KMS-11 (cell line): ENCODE data around the gene TMEM144.

Experiments used
- H2AFZ ChIP-seq: fragments of 200-600 bp; sonication (generic); 2 replicates; pipeline ENCODE4 v1.6.1; 2016; ENCODE audit warnings: antibody characterized with exemption, mixed run types, low read depth
- H3K27ac ChIP-seq: fragments of 200-600 bp; sonication (generic); 2 replicates; pipeline ENCODE4 v1.6.1; 2016; ENCODE audit warnings: mild to moderate bottlenecking, mixed run types
- H3K27me3 ChIP-seq: fragments of 200-600 bp; sonication (generic); 2 replicates; pipeline ENCODE4 v1.6.1; 2017; ENCODE audit warnings: mild to moderate bottlenecking, low read depth, mixed run types, moderate library complexity; ENCODE audit not compliant: insufficient read depth
- H3K36me3 ChIP-seq: fragments of 200-600 bp; sonication (generic); 2 replicates; pipeline ENCODE4 v1.6.1; 2017; ENCODE audit warnings: mild to moderate bottlenecking, mixed run types; ENCODE audit not compliant: insufficient read depth
- H3K4me1 ChIP-seq: fragments of 200-600 bp; sonication (generic); 2 replicates; pipeline ENCODE4 v1.6.1; 2016; ENCODE audit warnings: mild to moderate bottlenecking, low read depth, mixed run types; ENCODE audit not compliant: poor library complexity, severe bottlenecking
- H3K4me2 ChIP-seq: fragments of 200-600 bp; sonication (generic); 2 replicates; pipeline ENCODE4 v1.7.0; 2016; ENCODE audit warnings: mild to moderate bottlenecking, mixed run types
- H3K4me3 ChIP-seq: fragments of 200-600 bp; sonication (generic); IDR thresholded peaks from 2 replicates; pipeline ENCODE4 v1.6.1; 2017; ENCODE audit warnings: low read depth, low read length, mixed read lengths; ENCODE audit not compliant: insufficient read depth
- H3K79me2 ChIP-seq: fragments of 200-600 bp; sonication (generic); 2 replicates; pipeline ENCODE4 v1.6.1; 2016; ENCODE audit warnings: low read depth, mixed run types; ENCODE audit not compliant: insufficient read depth
- H3K9ac ChIP-seq: fragments of 200-600 bp; sonication (generic); 2 replicates; pipeline ENCODE4 v1.6.1; 2016; ENCODE audit warnings: mild to moderate bottlenecking, mixed run types
- H4K20me1 ChIP-seq: fragments of 200-600 bp; sonication (generic); 2 replicates; pipeline ENCODE4 v1.6.1; 2016; ENCODE audit warnings: mild to moderate bottlenecking, mixed run types; ENCODE audit not compliant: insufficient read depth
- TF ChIP-seq, protein P1 (sequence below): fragments of 200-600 bp; sonication (generic); conservative IDR thresholded peaks from 2 replicates; pipeline ENCODE4 v1.6.1; 2017; ENCODE audit warnings: low read depth, mild to moderate bottlenecking, antibody characterized with exemption, low read length, moderate library complexity, mixed read lengths

TMEM144 gene

DNA sequence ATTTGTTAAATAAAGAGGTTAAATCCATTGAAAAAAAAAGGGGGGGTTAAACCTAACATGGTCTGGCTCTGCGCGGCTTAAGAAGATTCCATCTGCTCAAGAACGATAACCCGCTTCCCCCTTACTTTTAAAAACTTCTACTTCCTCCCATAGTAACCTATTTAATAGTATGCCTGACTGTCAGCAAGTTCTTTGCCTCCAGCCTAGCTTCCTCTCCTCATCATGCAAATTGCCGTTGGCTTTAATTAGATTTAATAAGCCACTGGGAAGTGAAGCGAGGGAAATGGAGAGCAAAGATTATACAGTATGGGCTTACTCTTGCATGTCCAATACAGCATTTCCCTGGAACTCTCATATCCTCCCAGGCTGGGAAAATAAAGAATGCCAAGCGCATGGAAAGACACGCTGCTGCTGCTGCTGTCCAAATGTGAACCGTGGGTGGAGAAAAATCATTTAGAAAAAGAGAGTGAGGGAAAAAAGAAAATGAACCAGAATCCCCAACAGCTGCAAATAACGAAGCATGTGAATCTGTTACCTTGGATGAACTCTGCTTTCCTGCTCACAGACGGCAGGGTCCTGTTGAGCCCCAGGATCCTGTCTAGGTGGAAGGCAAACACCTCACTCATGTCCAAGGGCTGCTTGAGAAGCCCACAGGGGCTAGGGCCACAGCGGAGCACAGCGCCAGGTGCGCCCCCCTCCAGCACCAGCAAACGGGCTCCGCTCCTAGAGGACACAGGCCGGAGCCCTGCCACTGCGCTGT is 40.2 kb upstream of the TMEM144 start:
- H3K27ac ChIP-seq = no peak overlapping the region
- H3K79me2 ChIP-seq = no peaks in the 10 kb centered on the region
- H3K4me2 ChIP-seq = no peak overlapping the region
- TF ChIP-seq, protein P1, sequence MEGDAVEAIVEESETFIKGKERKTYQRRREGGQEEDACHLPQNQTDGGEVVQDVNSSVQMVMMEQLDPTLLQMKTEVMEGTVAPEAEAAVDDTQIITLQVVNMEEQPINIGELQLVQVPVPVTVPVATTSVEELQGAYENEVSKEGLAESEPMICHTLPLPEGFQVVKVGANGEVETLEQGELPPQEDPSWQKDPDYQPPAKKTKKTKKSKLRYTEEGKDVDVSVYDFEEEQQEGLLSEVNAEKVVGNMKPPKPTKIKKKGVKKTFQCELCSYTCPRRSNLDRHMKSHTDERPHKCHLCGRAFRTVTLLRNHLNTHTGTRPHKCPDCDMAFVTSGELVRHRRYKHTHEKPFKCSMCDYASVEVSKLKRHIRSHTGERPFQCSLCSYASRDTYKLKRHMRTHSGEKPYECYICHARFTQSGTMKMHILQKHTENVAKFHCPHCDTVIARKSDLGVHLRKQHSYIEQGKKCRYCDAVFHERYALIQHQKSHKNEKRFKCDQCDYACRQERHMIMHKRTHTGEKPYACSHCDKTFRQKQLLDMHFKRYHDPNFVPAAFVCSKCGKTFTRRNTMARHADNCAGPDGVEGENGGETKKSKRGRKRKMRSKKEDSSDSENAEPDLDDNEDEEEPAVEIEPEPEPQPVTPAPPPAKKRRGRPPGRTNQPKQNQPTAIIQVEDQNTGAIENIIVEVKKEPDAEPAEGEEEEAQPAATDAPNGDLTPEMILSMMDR = no peak
- no peaks in the 10 kb centered on the region for H4K20me1 ChIP-seq
- H3K4me3 ChIP-seq = no peak overlapping the region
- H3K4me1 ChIP-seq = peaks cover 10% of the 10 kb centered on the region
- H3K36me3 ChIP-seq = no peaks in the 10 kb centered on the region
- no peak overlapping the region for H2AFZ ChIP-seq
- no peak overlapping the region for H3K9ac ChIP-seq
- H3K27me3 ChIP-seq = no peaks in the 10 kb centered on the region

DNA sequence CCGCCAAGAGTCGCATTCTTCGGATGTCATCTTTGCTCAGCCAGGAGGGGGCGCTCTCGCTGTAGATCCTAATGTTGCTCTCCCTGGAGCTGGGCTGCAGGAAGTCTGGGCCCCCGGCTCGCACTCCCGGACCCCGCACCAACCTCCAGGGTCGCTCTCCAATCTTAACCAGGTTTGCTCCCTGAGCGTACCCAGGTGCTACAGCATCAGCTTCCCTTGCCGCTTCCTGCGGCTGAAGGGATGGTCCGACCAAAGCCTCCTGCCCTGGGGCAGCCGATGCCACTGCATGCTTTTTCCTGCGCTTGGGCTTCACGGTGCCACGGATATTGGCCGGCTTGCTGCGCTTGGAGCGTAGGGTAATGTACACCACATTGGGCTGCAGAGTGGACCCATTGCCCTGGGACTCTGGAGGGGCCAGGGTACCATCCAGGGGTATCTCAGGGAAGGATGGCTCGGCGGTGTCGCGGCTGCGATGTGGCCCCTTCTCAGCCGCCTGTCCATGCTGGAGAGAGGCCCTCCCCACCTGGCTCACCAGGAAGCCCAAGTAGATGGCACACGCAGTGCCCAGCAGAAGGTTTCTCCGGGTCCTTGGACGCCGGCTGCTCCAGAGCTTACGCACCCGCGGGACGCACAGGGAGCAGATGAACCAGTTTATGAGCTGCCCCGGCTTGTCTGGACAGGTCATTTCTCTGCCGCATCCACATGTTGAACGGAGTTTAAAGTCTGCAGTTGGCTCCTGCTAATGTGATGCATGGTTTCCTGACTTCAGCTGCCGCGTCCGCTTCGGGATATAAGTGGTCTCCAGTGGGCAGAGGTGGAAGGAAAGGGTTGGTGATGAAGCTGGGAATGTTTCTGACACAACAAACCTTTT is 39.4 kb upstream of the TMEM144 start:
- Histone ChIP-seq H4K20me1 (no peaks in the 10 kb centered on the region), H3K27ac (no peak overlapping the region), H3K4me3 (no peak overlapping the region), H2AFZ (no peak overlapping the region), H3K4me1 (peaks cover 10% of the 10 kb centered on the region), H3K27me3 (no peaks in the 10 kb centered on the region), H3K36me3 (no peaks in the 10 kb centered on the region), H3K4me2 (no peak overlapping the region), H3K79me2 (no peaks in the 10 kb centered on the region), H3K9ac (no peak overlapping the region)
- TF ChIP-seq, protein P1 = peak; percentile 51

DNA sequence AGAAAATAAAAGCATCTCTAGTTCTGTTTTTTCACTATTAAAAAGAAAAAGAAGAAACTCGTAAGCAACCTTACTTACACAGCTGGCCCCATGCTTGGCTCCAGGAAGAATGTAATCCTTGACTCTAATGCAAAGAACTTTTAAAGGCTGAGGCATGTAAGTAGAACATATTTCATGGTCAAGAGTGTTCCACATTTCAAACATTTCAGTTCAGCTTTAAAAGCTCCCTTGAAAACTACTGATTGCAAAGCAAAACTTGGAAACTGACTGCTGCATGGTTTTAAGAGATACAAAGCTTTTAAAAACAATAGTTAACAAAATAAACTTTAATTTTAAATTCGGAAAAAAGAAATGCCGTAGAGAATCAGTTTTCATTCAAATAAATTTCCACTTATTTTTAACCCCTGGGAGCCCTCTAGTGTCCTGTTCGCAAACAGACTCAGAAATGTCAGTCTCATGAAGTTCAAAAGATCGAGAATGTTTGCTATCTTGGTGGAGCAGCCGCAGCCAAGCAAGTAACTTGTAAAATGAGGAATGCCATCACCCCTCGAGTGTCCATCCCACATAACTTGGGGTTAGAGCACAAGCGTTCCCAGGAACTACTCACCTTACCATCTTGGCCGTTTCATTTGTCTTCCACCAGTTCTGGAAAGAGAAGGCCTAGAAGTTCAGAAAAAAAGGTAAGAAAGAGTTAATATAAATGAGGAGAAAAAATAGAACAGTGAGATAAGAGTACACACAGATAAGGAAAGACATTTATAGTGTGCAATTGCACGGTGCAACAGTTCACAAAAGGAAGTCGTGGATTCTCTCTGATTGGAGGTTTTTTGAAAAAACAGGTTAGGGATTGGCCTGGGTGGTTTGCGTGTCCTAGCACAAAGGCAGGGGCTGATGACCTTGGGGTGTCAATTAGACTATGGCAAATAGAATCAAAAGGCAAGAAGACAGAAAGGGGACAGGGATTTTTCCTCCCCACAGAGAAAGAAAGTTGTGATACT is 37.7 kb upstream of the TMEM144 start, which contains the start of gene GASK1B:
Gene GASK1B (minus strand): TSS at position 765 of the 998 bp plus-strand sequence. CDS start 1,650 bp downstream, outside the sequence.
- TF ChIP-seq, protein P1 = peak; percentile 85
- no peaks in the 10 kb centered on the region for H3K79me2 ChIP-seq
- no peak within 1 kb of the TSS for H3K27ac ChIP-seq
- no peaks in the 10 kb centered on the region for H4K20me1 ChIP-seq
- H3K4me2 ChIP-seq = peak within 1 kb of the TSS; percentile 56
- H3K36me3 ChIP-seq = no peaks in the 10 kb centered on the region
- H2AFZ ChIP-seq = peak within 1 kb of the TSS; percentile 50
- no peak within 1 kb of the TSS for H3K9ac ChIP-seq
- no peak within 1 kb of the TSS for H3K4me3 ChIP-seq
- H3K27me3 ChIP-seq = no peaks in the 10 kb centered on the region
- H3K4me1 ChIP-seq = peaks cover 10% of the 10 kb centered on the region

DNA sequence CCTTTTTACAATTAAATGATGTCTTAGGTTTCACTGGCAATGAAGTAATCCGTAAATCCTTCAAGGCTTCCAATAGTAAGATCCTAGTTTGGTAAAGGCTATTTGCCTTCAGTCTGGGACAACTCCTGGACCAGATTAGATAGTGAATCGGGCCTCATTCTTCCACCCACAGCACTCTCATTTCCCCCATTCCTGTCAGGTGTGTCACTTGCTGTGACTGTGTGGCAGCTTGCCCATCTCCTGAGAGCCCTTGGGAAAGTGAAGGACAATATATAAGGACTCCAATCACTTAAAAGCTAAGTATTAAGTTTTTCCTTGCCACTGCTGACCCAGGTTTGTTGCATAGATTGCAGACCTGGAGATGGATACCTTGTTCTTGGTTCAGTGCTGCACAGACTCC is 34.2 kb upstream of the TMEM144 start:
- Histone ChIP-seq H3K4me2 (no peak overlapping the region), H2AFZ (no peak overlapping the region), H3K27me3 (no peaks in the 10 kb centered on the region), H3K4me1 (peaks cover 10% of the 10 kb centered on the region), H3K27ac (no peak overlapping the region), H3K79me2 (no peaks in the 10 kb centered on the region), H3K4me3 (no peak overlapping the region), H3K9ac (no peak overlapping the region), H4K20me1 (no peaks in the 10 kb centered on the region), H3K36me3 (no peaks in the 10 kb centered on the region)
- TF ChIP-seq, protein P1 = no peak
